ENCODE results near the gene ERF. TPM values are rescaled to one million over a fixed set of nuclear protein-coding genes. Genes with fewer than 3 reads are reported as not detected.
"Not testable (repeated sequence)": the region's sequence is repeated elsewhere in the genome, so short reads cannot be mapped to it uniquely, and the experiment has no call there.

ERF gene
- total and polyA plus RNA-seq, 4 experiments from 2014 or later: 2.7 to 39.9 (median 21.1) TPM

- DNase-seq: peak; percentile 100
- Histone ChIP-seq H3K4me3 (ENCODE audit: low read length in 2 of 2) (peak within 1 kb of the TSS; percentile 83 to 96), H3K4me1 (ENCODE audit: insufficient read depth, low read length) (peaks cover 33% of the 10 kb centered on the region), H3K9me3 (ENCODE audit: control insufficient read depth in 1 of 2, low read length in 2 of 2) (no peaks in the 10 kb centered on the region), H3K27me3 (ENCODE audit: insufficient read depth, low read length) (no peaks in the 10 kb centered on the region), H3K27ac (ENCODE audit: low read depth, low read length) (peak within 1 kb of the TSS; percentile 99), H3K36me3 (ENCODE audit: insufficient read depth, low read length) (peaks cover 11% of the 10 kb centered on the region)
- CTCF ChIA-PET (ENCODE audit: partially characterized antibody): interaction anchor here (1.1 to 2.7 kb wide), 3 partner anchors 11 to 159 kb away, joined by 3 to 35 read pairs (median 5); no protein-coding TSS in a partner anchor
- POLR2A ChIA-PET (ENCODE audit: partially characterized antibody): interaction anchor here (0.9 to 8.1 kb wide), 7 partner anchors 13 to 146 kb away, joined by 3 to 131 read pairs (median 8); partner anchors contain the start of genes ERF and GSK3A
- peak within 1 kb of the TSS in 4 of 8 donors; percentile 89 to 94 (median 92) for H3K4me3 Mint-ChIP-seq
- peaks cover 0 to 29% (median 26%) of the 10 kb centered on the region in 4 donors for H3K4me1 Mint-ChIP-seq
- intact Hi-C loops (cut with micrococcal nuclease): loop anchor here (1.0 to 5.0 kb wide), 7 partner anchors 14 to 153 kb away; partner anchors contain the start of genes DEDD2, ERF, MEGF8 and POU2F2
- peaks cover 0 to 9% of the 10 kb centered on the region in 2 donors for H3K36me3 Mint-ChIP-seq
- no peaks in the 10 kb centered on the region for H3K9me3 Mint-ChIP-seq
- H3K27me3 Mint-ChIP-seq: no peaks in the 10 kb centered on the region
- H3K27ac Mint-ChIP-seq: peak within 1 kb of the TSS in 4 of 7 donors; percentile 96 to 99 (median 98)
These were observed 14.0 kb upstream of the ERF start, which contains the start of gene CIC for GRCh38 chr19:42268704-42269477. Gene CIC, plus strand, starts transcription at chr19:42269252. Its CDS starts 2,532 bp downstream, at chr19:42271784.

GRCh38 chr19:42268142-42268703 is 13.3 kb upstream of the ERF start:
- peak overlapping the region; percentile 99 for H3K27ac ChIP-seq (ENCODE audit: low read depth, low read length)
- H3K27me3 Mint-ChIP-seq: no peaks in the 10 kb centered on the region
- H3K36me3 Mint-ChIP-seq: peaks cover 0 to 9% of the 10 kb centered on the region in 2 donors
- peak overlapping the region; percentile 83 to 96 for H3K4me3 ChIP-seq (ENCODE audit: low read length in 2 of 2)
- H3K4me1 Mint-ChIP-seq: peaks cover 0 to 27% (median 26%) of the 10 kb centered on the region in 4 donors
- H3K4me3 Mint-ChIP-seq: no peak overlapping the region
- ChIA-PET CTCF (ENCODE audit: partially characterized antibody) (interaction anchor here (0.6 kb wide), 1 partner anchor 28 kb away, joined by 3 read pairs; no protein-coding TSS in a partner anchor), POLR2A (ENCODE audit: partially characterized antibody) (interaction anchor here (0.6 to 8.1 kb wide), 7 partner anchors 12 to 145 kb away, joined by 3 to 131 read pairs (median 5); partner anchors contain the start of genes ERF and GSK3A)
- no peak overlapping the region for H3K27ac Mint-ChIP-seq
- H3K36me3 ChIP-seq (ENCODE audit: insufficient read depth, low read length): peaks cover 4% of the 10 kb centered on the region
- H3K27me3 ChIP-seq (ENCODE audit: insufficient read depth, low read length): no peaks in the 10 kb centered on the region
- H3K9me3 Mint-ChIP-seq: no peaks in the 10 kb centered on the region
- intact Hi-C loops (cut with micrococcal nuclease): loop anchor here (1.0 to 5.0 kb wide), 6 partner anchors 13 to 154 kb away; partner anchors contain the start of genes DEDD2, ERF, MEGF8 and POU2F2
- DNase-seq: peak in 4 of 5 donors; percentile 100
- no peaks in the 10 kb centered on the region for H3K9me3 ChIP-seq (ENCODE audit: control insufficient read depth in 1 of 2, low read length in 2 of 2)
- peaks cover 33% of the 10 kb centered on the region for H3K4me1 ChIP-seq (ENCODE audit: insufficient read depth, low read length)

GRCh38 chr19:42267644-42268141 is 12.8 kb upstream of the ERF start:
- Mint-ChIP-seq H3K9me3 (no peaks in the 10 kb centered on the region), H3K4me1 (peaks cover 0 to 27% (median 26%) of the 10 kb centered on the region in 4 donors), H3K27me3 (no peaks in the 10 kb centered on the region), H3K4me3 (no peak overlapping the region), H3K36me3 (peaks cover 0 to 9% of the 10 kb centered on the region in 2 donors), H3K27ac (no peak overlapping the region)
- Histone ChIP-seq H3K4me1 (ENCODE audit: insufficient read depth, low read length) (peaks cover 33% of the 10 kb centered on the region), H3K36me3 (ENCODE audit: insufficient read depth, low read length) (no peaks in the 10 kb centered on the region), H3K4me3 (ENCODE audit: low read length in 2 of 2) (peak overlapping the region; percentile 83 to 96), H3K27me3 (ENCODE audit: insufficient read depth, low read length) (no peaks in the 10 kb centered on the region), H3K27ac (ENCODE audit: low read depth, low read length) (peak overlapping the region; percentile 99), H3K9me3 (ENCODE audit: control insufficient read depth in 1 of 2, low read length in 2 of 2) (no peaks in the 10 kb centered on the region)
- DNase-seq: no peak
- ChIA-PET CTCF (ENCODE audit: partially characterized antibody) (interaction anchor here (0.6 kb wide), 1 partner anchor 29 kb away, joined by 3 read pairs; no protein-coding TSS in a partner anchor), POLR2A (ENCODE audit: partially characterized antibody) (interaction anchor here (0.6 to 8.1 kb wide), 5 partner anchors 12 to 29 kb away, joined by 3 to 131 read pairs (median 8); partner anchors contain the start of genes ERF and GSK3A)
- intact Hi-C loops (cut with micrococcal nuclease): loop anchor here (1.0 to 5.0 kb wide), 6 partner anchors 12 to 155 kb away; partner anchors contain the start of genes DEDD2, ERF, MEGF8 and POU2F2

GRCh38 chr19:42266928-42267603 is 12.1 kb upstream of the ERF start:
- H3K27me3 ChIP-seq (ENCODE audit: insufficient read depth, low read length); H3K27me3 Mint-ChIP-seq; H3K9me3 ChIP-seq (ENCODE audit: control insufficient read depth in 1 of 2, low read length in 2 of 2); H3K36me3 Mint-ChIP-seq; H3K36me3 ChIP-seq (ENCODE audit: insufficient read depth, low read length); H3K27ac Mint-ChIP-seq; H3K9me3 Mint-ChIP-seq; H3K4me3 ChIP-seq (ENCODE audit: low read length in 2 of 2): not testable (repeated sequence)
- CTCF ChIA-PET (ENCODE audit: partially characterized antibody): interaction anchor here (0.6 to 0.8 kb wide), 2 partner anchors 12 to 29 kb away, joined by 3 read pairs; no protein-coding TSS in a partner anchor
- intact Hi-C loops (cut with micrococcal nuclease): loop anchor here (5.0 kb wide), 1 partner anchor 155 kb away; no protein-coding TSS in a partner anchor
- H3K4me1 Mint-ChIP-seq: peaks cover 0 to 29% (median 26%) of the 10 kb centered on the region in 4 donors
- Histone ChIP-seq H3K27ac (ENCODE audit: low read depth, low read length) (peak overlapping the region; percentile 99), H3K4me1 (ENCODE audit: insufficient read depth, low read length) (peaks cover 33% of the 10 kb centered on the region)
- POLR2A ChIA-PET (ENCODE audit: partially characterized antibody): interaction anchor here (0.9 to 8.1 kb wide), 4 partner anchors 11 to 24 kb away, joined by 3 to 131 read pairs (median 40); partner anchors contain the start of genes ERF and GSK3A
- H3K4me3 Mint-ChIP-seq: peak overlapping the region in 2 of 8 donors; percentile 15 to 52
- peak in 1 of 5 donors; percentile 30 for DNase-seq

GRCh38 chr19:42266105-42266504 is 11.2 kb upstream of the ERF start:
- DNase-seq; H3K4me3 ChIP-seq (ENCODE audit: low read length in 2 of 2); H3K9me3 Mint-ChIP-seq; H3K9me3 ChIP-seq (ENCODE audit: control insufficient read depth in 1 of 2, low read length in 2 of 2); H3K36me3 Mint-ChIP-seq; H3K4me3 Mint-ChIP-seq; H3K27ac ChIP-seq (ENCODE audit: low read depth, low read length); H3K36me3 ChIP-seq (ENCODE audit: insufficient read depth, low read length); H3K27me3 Mint-ChIP-seq; H3K27me3 ChIP-seq (ENCODE audit: insufficient read depth, low read length); CTCF ChIA-PET (ENCODE audit: partially characterized antibody): not testable (repeated sequence)
- POLR2A ChIA-PET (ENCODE audit: partially characterized antibody): interaction anchor here (1.0 to 8.1 kb wide), 3 partner anchors 10 to 23 kb away, joined by 3 to 131 read pairs (median 73); partner anchors contain the start of gene GSK3A
- peaks cover 25% of the 10 kb centered on the region for H3K4me1 ChIP-seq (ENCODE audit: insufficient read depth, low read length)
- intact Hi-C loops (cut with micrococcal nuclease): loop anchor here (5.0 kb wide), 1 partner anchor 156 kb away; no protein-coding TSS in a partner anchor
- Mint-ChIP-seq H3K27ac (peak overlapping the region in 1 of 7 donors; percentile 8), H3K4me1 (peaks cover 0 to 25% (median 19%) of the 10 kb centered on the region in 4 donors)

- Histone ChIP-seq H3K9me3 (ENCODE audit: control insufficient read depth in 1 of 2, low read length in 2 of 2) (no peaks in the 10 kb centered on the region), H3K36me3 (ENCODE audit: insufficient read depth, low read length) (no peaks in the 10 kb centered on the region), H3K4me3 (ENCODE audit: low read length in 2 of 2) (no peak overlapping the region), H3K27me3 (ENCODE audit: insufficient read depth, low read length) (no peaks in the 10 kb centered on the region), H3K27ac (ENCODE audit: low read depth, low read length) (no peak overlapping the region), H3K4me1 (ENCODE audit: insufficient read depth, low read length) (no peaks in the 10 kb centered on the region)
- CTCF ChIA-PET (ENCODE audit: partially characterized antibody): interaction anchor here (2.0 kb wide), 1 partner anchor 18 kb away, joined by 7 read pairs; no protein-coding TSS in a partner anchor
- Mint-ChIP-seq H3K4me1 (peaks cover 0 to 4% (median 1%) of the 10 kb centered on the region in 4 donors), H3K27me3 (no peaks in the 10 kb centered on the region), H3K36me3 (no peaks in the 10 kb centered on the region), H3K27ac (peak overlapping the region in 1 of 7 donors; percentile 59), H3K4me3 (no peak overlapping the region), H3K9me3 (no peaks in the 10 kb centered on the region)
- intact Hi-C loops (cut with micrococcal nuclease): no loop called here
- DNase-seq: no peak
- POLR2A ChIA-PET (ENCODE audit: partially characterized antibody): no interaction called here
These were observed 6.8 kb upstream of the ERF start for GRCh38 chr19:42261763-42262162.
